Activated CD8-positive, alpha-beta memory T cell treated with anti-CD3 and anti-CD28 coated beads, Interleukin-2, amount 50 U/mL, for 48 hours (primary cell): ENCODE measurements around the gene VWA5B1.
"Not testable (repeated sequence)": the region's sequence is repeated elsewhere in the genome, so short reads cannot be mapped to it uniquely, and the experiment has no call there.

Experiments used
- DNase-seq: peaks from one replicate; pipeline ENCODE4 v3.0.0-alpha.2; 2020

The VWA5B1 gene

DNA sequence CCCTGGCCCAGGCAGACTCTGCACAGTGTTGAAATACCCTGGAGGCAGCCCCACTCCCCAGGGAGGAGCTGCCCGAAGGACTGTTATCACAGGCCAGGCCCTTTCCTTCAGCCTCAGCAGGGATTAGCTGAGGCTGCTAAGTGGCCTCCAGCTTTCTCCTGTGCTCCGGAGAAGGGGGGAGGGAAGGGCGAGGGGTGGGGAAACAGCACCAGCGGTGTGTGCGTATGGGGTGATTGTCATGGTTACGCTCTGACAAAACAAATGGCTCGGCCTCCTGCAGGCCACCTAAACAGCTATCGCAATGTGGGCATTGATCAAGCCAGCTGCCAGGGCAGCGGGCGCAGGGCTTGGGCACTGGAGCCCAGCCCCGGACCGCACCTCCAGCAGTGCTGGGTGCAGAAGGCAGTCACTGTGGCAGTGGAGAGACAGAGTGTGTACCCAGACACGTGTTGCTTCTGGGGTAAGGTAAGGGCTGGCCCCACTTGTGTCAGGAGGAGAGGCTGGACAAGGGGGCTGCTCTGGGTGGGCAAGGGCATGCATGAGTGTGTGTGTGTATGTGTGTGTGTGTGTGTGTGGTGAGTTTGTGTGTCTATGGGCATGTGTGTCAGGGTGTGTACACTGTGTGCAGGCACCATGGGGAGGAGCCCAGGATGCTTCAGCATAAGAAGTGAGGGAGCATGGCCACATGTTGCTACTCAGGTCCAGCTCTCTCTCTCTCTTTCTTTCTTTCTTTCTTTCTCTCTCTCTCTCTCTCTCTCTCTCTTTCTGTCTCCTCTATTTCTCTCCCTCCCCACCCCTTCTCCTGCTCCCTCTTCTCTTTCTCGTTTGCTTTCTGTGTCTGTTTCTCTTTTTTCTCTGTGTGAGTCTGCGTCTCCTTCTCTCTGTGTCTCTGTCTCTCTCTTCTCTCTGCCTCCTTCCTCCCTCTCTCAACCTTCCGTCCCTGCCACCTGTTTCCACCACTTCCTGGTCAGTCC, at the start of gene VWA5B1:
Gene VWA5B1 (plus strand): TSS at position 252 of the 974 bp plus-strand sequence. CDS start 19,727 bp downstream, outside the sequence.
- no peak for DNase-seq

DNA sequence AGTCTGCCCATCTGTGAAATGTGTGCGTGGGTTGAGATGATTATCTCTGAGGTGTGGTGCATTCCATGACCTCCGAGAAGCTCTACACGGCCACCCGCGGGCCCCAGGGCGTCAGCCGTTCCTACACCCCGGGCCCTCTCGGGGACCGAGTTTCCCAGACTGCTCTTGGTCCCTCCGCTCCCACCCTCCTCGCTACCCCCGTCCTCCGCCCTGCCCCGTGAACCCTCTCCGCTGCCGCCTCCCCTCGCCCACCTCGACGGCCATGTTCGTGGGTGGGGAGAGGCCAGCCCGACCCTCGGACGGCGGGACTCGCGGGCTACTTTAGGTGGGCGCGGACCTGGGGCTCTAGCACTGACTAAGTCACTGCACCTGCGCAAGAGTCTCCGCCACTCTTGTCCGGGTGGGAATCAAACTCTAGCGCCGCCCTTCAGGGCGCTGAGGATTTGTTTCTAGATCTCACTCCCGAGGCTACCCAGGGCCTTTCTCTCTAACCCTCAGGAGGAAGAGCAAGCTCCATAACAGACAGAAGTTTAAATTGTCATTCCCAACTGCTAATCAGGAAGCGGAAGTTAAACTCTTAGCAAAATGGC, 47.7 kb upstream of the VWA5B1 start:
- DNase-seq = no peak

DNA sequence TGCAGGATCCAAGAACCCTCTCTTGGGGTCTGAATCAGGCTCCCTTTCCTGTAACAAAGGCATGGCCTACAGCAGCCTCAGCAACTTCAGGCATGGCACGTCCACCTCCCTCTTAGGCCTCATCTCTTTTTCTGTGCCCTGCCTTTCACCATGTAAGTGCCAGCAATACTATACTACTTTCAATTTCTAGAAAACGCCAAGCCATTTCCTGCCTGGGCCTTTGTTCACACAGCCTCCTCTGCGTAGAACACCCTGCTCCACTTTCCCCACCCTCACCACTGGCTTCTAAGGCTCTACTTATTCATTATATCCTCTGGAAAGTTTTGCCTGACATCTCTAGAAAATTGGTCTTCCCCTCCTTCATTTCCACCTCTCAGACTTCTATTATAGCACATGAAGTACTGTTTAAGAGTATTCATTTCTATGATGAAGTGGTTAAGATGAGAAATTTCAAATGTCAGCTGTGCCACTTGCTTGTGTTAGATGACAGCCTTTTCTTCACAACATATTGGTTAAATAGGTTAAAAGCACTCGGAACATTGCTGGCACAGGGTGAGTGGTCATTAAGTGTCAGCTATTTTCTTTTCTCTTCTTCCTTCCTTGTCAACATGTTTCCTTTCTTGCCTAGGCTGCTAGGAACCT, 41.6 kb upstream of the VWA5B1 start:
- DNase-seq = peak; percentile 54

DNA sequence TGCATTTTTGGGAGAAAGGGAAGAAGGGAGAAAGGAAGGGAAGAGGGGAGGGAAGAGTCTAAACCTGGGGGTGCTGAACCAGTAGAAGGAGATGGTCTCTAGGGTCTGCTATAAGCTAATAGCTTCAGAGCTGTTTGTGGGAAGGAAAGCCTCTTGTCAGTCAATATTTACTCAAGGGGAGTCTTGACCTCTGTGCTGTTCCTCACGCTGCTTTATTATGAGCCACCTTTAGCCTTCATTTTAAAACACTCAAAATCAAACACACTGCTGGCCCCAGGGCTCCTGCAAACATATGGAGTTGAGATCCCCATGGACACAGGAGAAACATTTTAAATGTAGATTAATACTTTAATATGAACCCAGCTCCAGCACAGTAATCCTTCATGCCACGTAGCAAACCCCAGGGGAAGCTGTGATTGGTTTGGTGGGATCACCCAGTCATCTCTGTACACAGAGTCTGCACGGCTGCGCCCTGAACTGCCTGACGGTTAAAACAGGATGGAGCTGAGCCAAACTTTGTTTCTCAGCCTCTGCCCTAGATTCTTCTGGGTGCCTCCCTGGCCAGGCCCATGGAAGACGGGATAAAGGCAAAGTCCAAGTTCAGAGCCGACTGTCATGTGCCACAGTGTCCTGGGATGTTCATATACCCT, 40.2 kb upstream of the VWA5B1 start:
- no peak for DNase-seq

GRCh38 chr1:20252587-20252986, 38.1 kb upstream of the VWA5B1 start:
- DNase-seq = no peak

GRCh38 chr1:20255666-20256065, 35.0 kb upstream of the VWA5B1 start:
- no peak for DNase-seq

GRCh38 chr1:20259646-20260045, 31.0 kb upstream of the VWA5B1 start:
- no peak for DNase-seq

DNA sequence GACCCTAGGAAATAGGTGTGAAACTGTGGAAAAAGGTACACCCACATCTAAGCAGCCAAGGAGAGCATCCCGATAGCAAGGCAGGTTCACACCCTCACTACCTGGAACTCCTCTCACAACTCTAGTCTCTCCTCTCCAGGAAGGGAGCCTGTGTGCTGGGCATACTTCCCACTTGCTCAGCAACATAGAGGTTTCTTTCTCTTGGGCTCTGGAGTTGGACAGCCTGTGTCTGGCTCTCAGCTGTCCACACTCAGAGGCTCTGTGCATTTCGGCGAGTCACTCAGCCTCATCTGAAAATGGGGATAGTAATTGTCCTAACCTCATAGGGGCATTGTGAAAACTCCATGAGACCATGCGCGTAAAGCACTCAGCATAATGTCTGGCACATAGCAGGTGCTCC, 29.6 kb upstream of the VWA5B1 start:
- DNase-seq = no peak

- no peak for DNase-seq
Measured at GRCh38 chr1:20262810-20263534, 27.7 kb upstream of the VWA5B1 start.

- no peak for DNase-seq
Measured at GRCh38 chr1:20265250-20265649, 25.4 kb upstream of the VWA5B1 start.

- DNase-seq = no peak
Measured at GRCh38 chr1:20266141-20266540, 24.5 kb upstream of the VWA5B1 start.

- no peak for DNase-seq
Measured at GRCh38 chr1:20266642-20267041, 24.0 kb upstream of the VWA5B1 start.

- no peak for DNase-seq
Measured at GRCh38 chr1:20271498-20272400, 18.9 kb upstream of the VWA5B1 start.

DNA sequence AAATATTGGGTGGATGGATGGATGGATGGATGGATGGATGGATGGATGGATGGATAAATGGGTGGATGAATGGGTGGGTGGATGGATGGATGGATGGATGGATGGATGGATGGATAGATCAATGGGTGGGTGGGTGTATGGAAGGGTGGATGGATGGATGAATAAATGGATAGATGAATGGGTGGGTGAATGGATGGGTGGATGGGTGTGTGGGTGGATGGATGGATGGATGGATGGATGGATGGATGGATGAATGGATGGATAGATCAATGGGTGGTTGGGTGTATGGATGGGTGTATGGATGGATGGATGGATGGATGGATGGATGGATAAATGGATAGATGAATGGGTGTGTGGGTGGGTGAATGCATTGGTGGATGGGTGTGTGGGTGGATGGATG, 17.0 kb upstream of the VWA5B1 start:
- DNase-seq = not testable (repeated sequence)

GRCh38 chr1:20275319-20275925, 15.3 kb upstream of the VWA5B1 start:
- no peak for DNase-seq

- no peak for DNase-seq
Measured at GRCh38 chr1:20276485-20277159, 14.1 kb upstream of the VWA5B1 start.

DNA sequence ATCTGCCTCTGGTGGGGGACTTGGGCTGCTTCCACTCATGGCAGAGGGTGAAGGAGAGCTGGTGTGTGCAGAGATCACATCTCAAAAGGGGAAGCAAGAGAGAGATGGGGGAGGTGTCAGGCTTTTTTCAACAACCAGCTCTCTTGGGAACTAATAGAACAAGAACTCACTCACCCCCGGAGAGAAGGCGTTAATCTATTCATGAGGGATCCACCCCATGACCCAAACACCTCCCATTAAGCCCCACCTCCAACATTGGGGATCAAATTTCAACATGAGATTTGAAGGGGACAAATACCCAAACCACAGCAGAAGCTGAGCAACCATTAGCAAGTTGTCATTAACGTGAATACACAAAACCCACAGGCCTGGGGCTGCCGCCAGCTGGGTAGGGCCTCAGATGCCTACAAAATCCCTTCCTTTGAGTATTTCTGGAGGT, 12.0 kb upstream of the VWA5B1 start:
- DNase-seq = no peak

- no peak for DNase-seq
Measured at GRCh38 chr1:20279509-20279908, 11.2 kb upstream of the VWA5B1 start.

DNA sequence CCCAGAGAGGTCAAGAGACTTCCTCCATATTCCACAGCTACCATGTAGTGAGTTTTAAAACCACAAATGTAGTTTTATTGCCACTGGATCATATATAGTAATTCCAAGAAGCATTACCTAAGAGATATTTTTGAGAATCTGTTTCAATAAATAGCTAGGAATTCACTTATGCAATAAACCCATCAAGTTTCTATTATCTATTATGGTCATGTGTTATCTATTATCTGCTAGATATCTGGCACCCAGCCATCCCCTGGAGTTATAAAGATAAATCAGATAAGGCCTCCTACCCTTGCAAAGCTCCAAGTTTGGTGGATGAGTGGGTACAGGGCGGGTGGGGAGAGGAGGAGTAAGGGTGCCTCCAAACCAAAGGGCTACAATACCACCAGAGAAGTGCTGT, 10.3 kb upstream of the VWA5B1 start:
- DNase-seq = no peak

- no peak for DNase-seq
Measured at GRCh38 chr1:20280906-20281305, 9.8 kb upstream of the VWA5B1 start.
